CD1c-positive myeloid dendritic cell (primary cell): ENCODE data around the gene LIPG.

ENCODE experiments used
- DNase-seq: peaks from one replicate; pipeline ENCODE4 v3.0.0-alpha.2; 2016; ENCODE audit errors: extremely low spot score

The LIPG gene

GRCh38 chr18:49612515-49613033 lies 50.7 kb downstream of the LIPG start:
- DNase-seq = no peak

GRCh38 chr18:49613141-49613640 lies 51.3 kb downstream of the LIPG start:
- DNase-seq = no peak

GRCh38 chr18:49613641-49614151 lies 51.8 kb downstream of the LIPG start:
- no peak for DNase-seq

- DNase-seq = no peak
These were observed 54.9 kb downstream of the LIPG start for GRCh38 chr18:49616618-49617328.

GRCh38 chr18:49617329-49617695 lies 55.5 kb downstream of the LIPG start:
- DNase-seq = no peak

- no peak for DNase-seq
These were observed 56.0 kb downstream of the LIPG start for GRCh38 chr18:49617865-49618264.

GRCh38 chr18:49618742-49619681 lies 57.2 kb downstream of the LIPG start:
- DNase-seq = no peak

- DNase-seq = no peak
These were observed 57.9 kb downstream of the LIPG start for GRCh38 chr18:49619801-49620200.

- DNase-seq = no peak
These were observed 59.4 kb downstream of the LIPG start for GRCh38 chr18:49621301-49621700.

GRCh38 chr18:49621717-49622351 lies 60.0 kb downstream of the LIPG start:
- no peak for DNase-seq

- DNase-seq = no peak
These were observed 61.7 kb downstream of the LIPG start for GRCh38 chr18:49623571-49623970.

GRCh38 chr18:49625021-49625691 lies 63.3 kb downstream of the LIPG start:
- DNase-seq = no peak

- no peak for DNase-seq
These were observed 65.1 kb downstream of the LIPG start for GRCh38 chr18:49626842-49627467.

- no peak for DNase-seq
These were observed 66.3 kb downstream of the LIPG start for GRCh38 chr18:49628119-49628518.

GRCh38 chr18:49628881-49629795 lies 67.3 kb downstream of the LIPG start:
- no peak for DNase-seq

- no peak for DNase-seq
These were observed 68.4 kb downstream of the LIPG start for GRCh38 chr18:49630246-49630699.

GRCh38 chr18:49631146-49631866 lies 69.4 kb downstream of the LIPG start:
- no peak for DNase-seq

GRCh38 chr18:49632588-49632987 lies 70.7 kb downstream of the LIPG start:
- DNase-seq = no peak

GRCh38 chr18:49638209-49638785 lies 76.4 kb downstream of the LIPG start:
- no peak for DNase-seq
